Type B pancreatic cell (in vitro differentiated cells): ENCODE data around the gene HYAL1. TPM values are rescaled to one million over a fixed set of nuclear protein-coding genes. Genes with fewer than 3 reads are reported as not detected.

ENCODE experiments used
- DNase-seq: peaks from one replicate; pipeline ENCODE4 v3.0.0; 2021; ENCODE audit warnings: mixed read lengths; ENCODE audit not compliant: unreplicated experiment; ENCODE audit errors: extremely low spot score
- H3K27ac Mint-ChIP-seq: 2 replicates; pipeline ENCODE4 v1.8.0; 2021; ENCODE audit warnings: mild to moderate bottlenecking, mixed read lengths
- H3K27me3 Mint-ChIP-seq: 2 replicates; pipeline ENCODE4 v1.8.0; 2021; ENCODE audit warnings: mixed read lengths
- H3K36me3 Mint-ChIP-seq: 2 replicates; pipeline ENCODE4 v1.8.0; 2021; ENCODE audit warnings: mixed read lengths
- H3K4me1 Mint-ChIP-seq: one replicate; pipeline ENCODE4 v1.8.0; 2021; ENCODE audit warnings: mixed read lengths; ENCODE audit not compliant: unreplicated experiment
- H3K4me3 Mint-ChIP-seq: 2 replicates; pipeline ENCODE4 v1.8.0; 2021; ENCODE audit warnings: mild to moderate bottlenecking, mixed read lengths
- H3K9me3 Mint-ChIP-seq: 2 replicates; pipeline ENCODE4 v1.8.0; 2021; ENCODE audit warnings: mixed read lengths
- CTCF ChIP-seq: fragments of 200-600 bp; sonication (generic); conservative IDR thresholded peaks from 2 replicates; pipeline ENCODE4 v1.5.0; 2021; ENCODE audit warnings: antibody characterized with exemption, mild to moderate bottlenecking
- total RNA-seq: library from RNA; stranded (reverse); gene quantifications from 2 replicates; pipeline ENCODE4 v1.2.1, GENCODE V29; 2021; ENCODE audit warnings: low replicate concordance

HYAL1 gene
- total RNA-seq, 1 donor from 2014 or later, result 3.7 TPM

GRCh38 chr3:50337175-50337861, 33.9 kb upstream of the HYAL1 start:
- Mint-ChIP-seq H3K27ac (peak overlapping the region; percentile 98), H3K4me1 (peaks cover 25% of the 10 kb centered on the region), H3K27me3 (peaks cover 35% of the 10 kb centered on the region), H3K36me3 (peaks cover 4% of the 10 kb centered on the region), H3K9me3 (no peaks in the 10 kb centered on the region), H3K4me3 (peak overlapping the region; percentile 98)
- no peak for TF ChIP-seq CTCF
- DNase-seq, result peak; percentile 99

GRCh38 chr3:50336452-50337174, 33.2 kb upstream of the HYAL1 start:
- Mint-ChIP-seq H3K4me3 (peak overlapping the region; percentile 98), H3K4me1 (peaks cover 25% of the 10 kb centered on the region), H3K36me3 (peaks cover 4% of the 10 kb centered on the region), H3K27me3 (peaks cover 28% of the 10 kb centered on the region), H3K27ac (peak overlapping the region; percentile 98), H3K9me3 (no peaks in the 10 kb centered on the region)
- TF ChIP-seq CTCF, result peak; percentile 27
- DNase-seq, result no peak

GRCh38 chr3:50334339-50335075, 31.1 kb upstream of the HYAL1 start:
- Mint-ChIP-seq H3K4me3 (no peak overlapping the region), H3K27me3 (peaks cover 11% of the 10 kb centered on the region), H3K36me3 (peaks cover 4% of the 10 kb centered on the region), H3K9me3 (no peaks in the 10 kb centered on the region), H3K4me1 (peaks cover 19% of the 10 kb centered on the region), H3K27ac (peak overlapping the region; percentile 39)
- no peak for TF ChIP-seq CTCF
- DNase-seq, result no peak

GRCh38 chr3:50333744-50334328, 30.5 kb upstream of the HYAL1 start:
- peaks cover 4% of the 10 kb centered on the region for H3K27me3 Mint-ChIP-seq
- DNase-seq, result no peak
- peaks cover 17% of the 10 kb centered on the region for H3K4me1 Mint-ChIP-seq
- H3K27ac Mint-ChIP-seq, result peak overlapping the region; percentile 39
- no peaks in the 10 kb centered on the region for H3K9me3 Mint-ChIP-seq
- H3K36me3 Mint-ChIP-seq, result peaks cover 4% of the 10 kb centered on the region
- TF ChIP-seq CTCF, result no peak
- no peak overlapping the region for H3K4me3 Mint-ChIP-seq

- no peak overlapping the region for H3K4me3 Mint-ChIP-seq
- H3K4me1 Mint-ChIP-seq, result peaks cover 13% of the 10 kb centered on the region
- no peaks in the 10 kb centered on the region for H3K27me3 Mint-ChIP-seq
- no peaks in the 10 kb centered on the region for H3K9me3 Mint-ChIP-seq
- TF ChIP-seq CTCF, result no peak
- peaks cover 3% of the 10 kb centered on the region for H3K36me3 Mint-ChIP-seq
- DNase-seq, result no peak
- no peak overlapping the region for H3K27ac Mint-ChIP-seq
Observed at GRCh38 chr3:50331364-50331907, 28.1 kb upstream of the HYAL1 start.
